AG20443 (cell line): ENCODE results near the gene SNPH.

ENCODE experiments used
- DNase-seq: peaks from one replicate; pipeline ENCODE4 v3.0.0; 2012; ENCODE audit warnings: low spot score, mixed read lengths

The SNPH gene

GRCh38 chr20:1287787-1288569, 21.9 kb downstream of the SNPH start:
- no peak for DNase-seq

DNA sequence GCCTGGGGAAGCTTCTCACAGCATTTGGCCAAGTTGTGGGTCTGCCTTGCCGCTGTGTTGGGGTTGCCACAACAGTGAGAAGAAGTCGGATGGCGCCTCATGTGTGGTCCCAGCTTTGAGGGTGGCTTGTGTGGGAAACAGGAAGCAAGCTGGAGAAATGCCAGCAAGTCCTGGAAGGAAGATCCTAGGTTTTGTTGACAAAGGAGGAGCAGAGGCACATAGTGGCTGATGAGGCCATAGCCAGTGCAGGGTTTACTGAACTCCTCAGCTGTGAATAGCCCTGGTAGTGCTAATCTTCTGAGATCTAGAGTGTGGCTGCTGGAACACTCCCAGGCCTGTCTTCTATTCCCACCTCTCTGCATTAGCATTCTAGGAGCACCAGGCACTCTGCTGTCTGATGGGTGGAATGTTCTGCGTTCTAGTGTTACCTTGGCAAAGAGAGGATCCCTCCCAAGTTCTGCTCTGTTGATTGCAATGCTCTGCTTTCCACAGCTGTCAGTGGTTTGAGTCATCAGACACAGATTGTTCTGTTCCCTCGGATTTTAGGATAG, 25.2 kb downstream of the SNPH start:
- no peak for DNase-seq

DNA sequence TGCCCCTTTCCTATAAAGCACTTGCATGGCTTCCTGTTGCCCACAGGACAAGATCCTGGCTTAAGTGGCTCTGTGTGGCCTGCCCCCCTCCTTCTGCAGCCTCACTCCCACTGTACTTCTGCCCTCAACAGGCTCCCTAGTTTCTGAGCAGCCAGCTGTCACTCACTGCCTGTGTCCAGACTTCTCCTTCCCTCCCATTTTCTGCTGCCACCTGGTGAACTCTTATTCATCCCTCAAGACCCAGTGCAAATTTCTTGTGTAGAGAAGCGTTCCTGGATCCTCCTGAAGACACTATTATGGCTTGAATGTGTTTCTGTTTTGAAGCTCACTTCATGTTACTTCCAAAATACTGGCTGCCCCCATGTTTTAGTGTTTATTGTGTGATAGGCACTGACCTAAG, 26.5 kb downstream of the SNPH start:
- DNase-seq, result no peak

DNA sequence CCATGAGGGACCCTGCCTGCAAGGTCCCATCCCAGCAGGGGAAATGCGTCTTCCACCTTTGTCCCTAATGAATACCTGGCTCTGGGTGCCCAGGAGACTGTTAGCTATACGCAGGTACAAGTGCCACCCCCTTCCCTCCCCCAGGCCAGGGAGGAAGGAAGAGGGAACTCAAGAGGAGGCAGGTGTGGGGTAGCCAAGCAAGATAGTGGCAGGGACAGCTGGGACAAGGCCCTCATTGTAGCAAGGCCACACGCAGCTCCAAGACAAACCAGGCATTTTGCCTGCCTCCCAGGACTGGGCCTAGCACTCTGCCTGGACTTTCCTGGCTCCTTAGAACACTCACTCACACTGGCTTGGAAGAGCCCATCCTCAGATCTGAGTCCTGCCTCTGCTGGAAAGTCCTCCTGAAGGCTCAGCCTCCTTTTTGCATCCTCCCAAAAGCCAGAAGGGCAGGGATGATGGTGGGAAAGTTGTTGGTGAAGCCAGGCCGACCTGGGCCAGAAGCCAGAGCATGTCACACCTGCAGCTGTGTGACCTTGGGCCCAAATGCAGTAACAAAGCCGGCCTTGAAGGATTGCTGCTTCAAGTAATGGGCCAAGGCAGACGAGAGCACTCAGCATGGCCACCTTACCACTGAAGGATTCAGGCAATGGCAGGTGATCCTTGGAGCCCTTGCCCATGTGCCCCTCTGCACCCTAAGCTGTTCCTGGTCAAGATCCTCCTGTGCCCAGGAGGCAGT, 27.7 kb downstream of the SNPH start:
- DNase-seq, result no peak

DNA sequence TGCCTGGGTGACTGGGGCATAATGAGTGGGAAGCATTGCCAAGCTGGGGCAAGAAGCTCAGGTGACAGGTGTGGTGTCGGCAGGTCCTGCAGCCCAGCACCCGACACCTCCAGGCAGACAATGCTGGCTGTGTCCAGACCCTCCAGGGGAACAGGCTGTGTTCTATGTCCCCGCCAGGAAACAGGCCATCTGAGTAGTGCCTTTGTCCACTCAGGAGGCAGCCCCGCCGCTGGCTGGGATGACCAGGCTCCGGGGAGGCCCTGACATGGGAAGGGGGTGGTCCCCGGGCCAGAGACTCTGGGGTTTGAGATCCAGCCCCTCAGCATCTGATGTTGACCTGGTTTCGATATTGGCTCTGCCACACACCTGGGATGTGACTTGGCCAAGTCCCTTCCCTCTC, 28.4 kb downstream of the SNPH start:
- DNase-seq, result no peak

DNA sequence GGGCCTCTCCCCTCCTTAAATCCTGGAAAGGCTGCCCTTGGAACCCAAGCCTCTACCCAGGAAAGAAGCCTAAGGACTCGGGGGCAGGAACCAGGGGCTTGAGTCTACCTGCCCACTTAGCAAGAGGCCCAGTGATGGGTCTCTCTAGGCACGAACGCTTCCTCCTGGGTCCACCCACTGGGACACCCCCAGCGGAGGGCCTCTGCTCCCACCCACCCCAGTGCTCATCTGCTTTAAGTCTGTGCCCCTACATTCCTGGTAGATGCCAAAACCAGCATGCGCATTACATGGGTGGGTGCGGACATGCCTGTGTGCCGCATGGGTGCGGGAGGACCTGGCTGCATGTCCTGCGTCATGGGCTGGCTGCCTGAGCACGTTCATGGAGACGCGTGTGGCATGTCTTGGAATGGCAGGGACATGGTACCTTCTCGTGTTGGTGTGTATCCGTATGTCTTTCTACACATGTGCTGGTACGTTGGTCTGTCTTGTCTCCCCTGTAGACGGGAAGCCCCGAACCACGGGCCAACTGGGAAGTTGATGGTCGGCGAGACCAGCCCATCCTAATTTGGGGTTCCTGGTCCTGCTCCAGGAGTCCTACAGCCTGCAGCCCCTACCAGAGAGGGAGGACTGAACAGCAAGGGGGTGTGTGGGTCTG, 29.3 kb downstream of the SNPH start:
- no peak for DNase-seq

- DNase-seq, result no peak
Observed at GRCh38 chr20:1296117-1296610, 30.1 kb downstream of the SNPH start.

GRCh38 chr20:1296922-1297321, 30.8 kb downstream of the SNPH start:
- no peak for DNase-seq

DNA sequence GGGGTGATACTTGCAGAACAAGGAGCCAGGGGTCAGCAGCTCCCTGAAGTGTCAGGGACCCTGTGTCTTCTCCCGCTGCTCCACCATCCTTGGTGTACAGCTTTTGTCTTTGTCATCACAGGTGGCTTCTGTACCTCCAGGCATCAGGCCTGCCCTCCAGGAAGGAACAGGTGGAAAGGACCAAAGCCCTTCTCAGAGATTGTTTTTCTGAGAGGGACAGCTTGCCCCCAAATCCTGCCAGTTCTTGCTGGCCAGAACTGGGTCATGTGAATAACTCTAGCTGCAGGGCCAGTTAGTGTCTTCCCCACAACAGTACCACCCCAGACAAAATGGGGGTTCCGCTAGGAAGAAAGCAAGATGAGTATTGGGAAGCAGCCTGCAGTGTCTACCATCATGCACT, 31.4 kb downstream of the SNPH start:
- DNase-seq, result no peak

DNA sequence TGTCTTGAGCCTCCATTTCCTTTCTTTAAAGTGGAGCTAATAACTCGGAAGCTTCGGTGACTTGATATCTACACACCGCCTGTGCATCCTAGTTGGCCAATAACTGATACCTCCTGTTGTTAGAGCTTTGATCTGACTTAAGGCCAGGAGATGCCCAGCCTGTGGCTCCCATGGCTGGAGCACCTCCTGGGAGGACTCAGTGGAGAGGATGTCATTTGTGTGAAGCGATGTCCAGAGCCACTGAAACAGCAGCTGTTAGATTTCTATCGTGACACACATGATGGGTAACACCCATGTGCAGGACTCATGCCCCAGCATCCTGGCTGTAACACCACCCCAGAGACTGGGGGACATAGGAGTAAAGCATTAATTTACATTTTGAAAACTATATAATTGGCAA, 32.1 kb downstream of the SNPH start:
- no peak for DNase-seq

DNA sequence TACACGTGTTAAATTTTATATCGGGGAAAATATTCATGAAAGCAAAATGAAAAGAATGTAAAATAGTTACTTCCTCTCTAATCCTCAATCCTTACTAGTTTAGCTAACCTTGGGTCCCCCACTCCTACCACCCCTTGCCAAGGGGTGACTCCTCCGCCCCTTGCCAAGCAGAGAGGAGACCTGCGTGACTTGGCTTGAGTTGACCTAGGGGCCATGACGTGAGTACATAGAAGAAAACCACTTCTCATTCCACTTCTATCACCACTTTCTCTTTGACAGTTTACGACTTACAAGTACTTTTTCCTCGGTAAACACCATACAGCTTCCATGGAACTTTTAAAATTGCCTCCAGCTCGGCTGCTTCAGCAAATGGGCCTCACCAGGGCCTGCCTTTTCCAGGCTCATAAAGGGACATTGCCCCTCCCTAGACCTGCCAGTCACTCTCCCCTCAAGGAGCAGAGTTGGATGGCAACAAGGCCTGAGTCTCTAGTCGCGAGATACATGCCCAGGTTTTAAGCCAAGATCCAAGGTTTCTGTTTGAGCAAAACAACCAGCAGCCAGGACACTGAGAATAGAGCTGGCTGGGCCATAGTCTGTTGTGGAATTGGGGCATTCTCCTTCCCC, 32.9 kb downstream of the SNPH start:
- no peak for DNase-seq

GRCh38 chr20:1299522-1299921, 33.4 kb downstream of the SNPH start:
- DNase-seq, result no peak

- no peak for DNase-seq
Observed at GRCh38 chr20:1300083-1300840, 34.2 kb downstream of the SNPH start.

DNA sequence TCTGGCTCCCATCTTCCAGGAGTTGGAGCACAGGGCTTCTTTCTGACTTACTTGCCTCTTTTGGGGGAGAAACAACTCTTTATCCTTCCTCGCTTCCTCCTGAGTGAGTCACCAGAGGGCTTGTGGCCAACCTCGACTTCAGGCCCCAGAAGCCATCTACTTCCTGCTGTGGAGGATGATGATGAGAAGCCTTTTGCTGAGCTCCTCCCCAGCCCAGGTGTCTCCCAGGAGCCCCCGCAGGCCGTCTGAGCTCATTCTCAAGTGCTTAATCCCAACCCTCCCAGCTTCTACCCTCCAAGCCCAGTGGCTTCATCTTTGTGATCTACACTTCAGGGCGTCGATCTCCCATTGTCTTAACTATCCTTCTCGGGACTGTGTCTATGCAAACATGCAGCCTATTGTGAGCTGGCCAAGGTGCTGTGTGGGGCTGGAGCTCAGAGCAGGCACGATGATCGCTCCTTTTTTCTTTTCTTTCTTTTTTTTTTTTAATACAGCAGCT, 35.0 kb downstream of the SNPH start:
- peak; percentile 71 for DNase-seq

DNA sequence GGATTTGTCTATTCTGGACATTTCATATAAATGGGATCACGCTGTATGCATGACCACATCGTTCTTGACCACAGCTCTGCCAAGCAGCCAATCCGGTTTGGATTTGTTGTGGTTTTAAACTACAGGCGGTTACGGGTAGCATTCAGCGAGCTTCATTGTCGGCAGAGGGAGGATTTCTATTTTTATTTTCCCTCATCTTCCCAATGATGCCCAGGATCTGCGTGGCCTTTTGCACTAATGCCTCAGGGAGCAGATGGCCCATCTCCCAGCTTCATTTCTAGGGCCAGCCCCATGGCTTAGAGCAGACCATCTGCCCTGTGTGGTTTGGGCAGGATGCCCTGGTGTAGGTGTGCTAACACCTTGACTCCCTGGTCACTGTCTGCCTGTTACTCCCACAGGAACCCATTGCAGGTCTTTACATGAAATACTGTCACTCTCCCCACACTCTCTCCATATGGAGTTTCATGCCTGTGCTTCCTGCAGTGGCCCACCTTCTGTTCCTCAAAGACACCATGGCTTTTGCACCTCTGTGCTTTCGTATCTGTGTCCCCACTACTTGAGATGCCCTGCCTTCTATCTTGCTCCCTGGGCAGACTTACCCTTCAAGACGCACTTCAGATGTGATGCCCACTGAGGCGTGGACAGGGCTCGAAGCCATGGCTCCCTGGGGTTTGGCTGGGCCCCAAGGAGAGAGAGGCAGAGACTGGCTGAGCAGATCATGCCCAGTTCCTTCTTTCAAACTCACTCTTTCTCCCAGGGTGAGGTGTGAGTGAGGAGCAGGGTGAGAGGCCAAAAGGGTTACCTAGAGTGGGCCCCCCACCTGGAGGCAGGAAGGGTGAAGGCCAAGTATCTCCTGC, 36.8 kb downstream of the SNPH start:
- DNase-seq, result no peak

DNA sequence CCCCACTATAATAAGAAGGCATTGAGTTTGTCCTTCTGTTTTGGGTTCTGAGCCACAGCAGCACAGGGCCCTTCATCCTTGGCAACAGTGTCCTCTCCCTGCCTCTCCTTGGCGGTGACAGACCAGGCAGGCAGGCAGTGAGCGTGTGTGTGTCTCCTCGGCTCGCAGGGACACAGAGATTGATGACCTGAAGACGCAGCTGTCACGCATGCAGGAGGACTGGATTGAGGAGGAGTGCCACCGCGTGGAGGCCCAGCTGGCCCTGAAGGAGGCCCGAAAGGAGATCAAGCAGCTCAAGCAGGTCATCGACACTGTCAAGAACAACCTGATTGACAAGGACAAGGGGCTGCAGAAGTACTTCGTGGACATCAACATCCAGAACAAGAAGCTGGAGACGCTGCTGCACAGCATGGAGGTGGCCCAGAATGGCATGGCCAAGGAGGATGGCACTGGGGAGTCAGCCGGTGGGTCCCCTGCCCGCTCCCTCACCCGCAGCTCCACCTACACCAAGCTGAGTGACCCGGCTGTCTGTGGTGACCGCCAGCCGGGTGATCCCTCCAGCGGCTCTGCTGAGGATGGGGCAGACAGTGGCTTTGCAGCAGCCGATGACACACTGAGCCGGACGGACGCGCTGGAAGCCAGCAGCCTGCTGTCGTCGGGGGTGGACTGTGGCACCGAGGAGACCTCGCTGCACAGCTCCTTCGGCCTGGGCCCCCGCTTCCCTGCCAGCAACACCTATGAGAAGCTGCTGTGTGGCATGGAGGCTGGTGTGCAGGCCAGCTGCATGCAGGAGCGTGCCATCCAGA, 38.8 kb downstream of the SNPH start:
- DNase-seq, result no peak

DNA sequence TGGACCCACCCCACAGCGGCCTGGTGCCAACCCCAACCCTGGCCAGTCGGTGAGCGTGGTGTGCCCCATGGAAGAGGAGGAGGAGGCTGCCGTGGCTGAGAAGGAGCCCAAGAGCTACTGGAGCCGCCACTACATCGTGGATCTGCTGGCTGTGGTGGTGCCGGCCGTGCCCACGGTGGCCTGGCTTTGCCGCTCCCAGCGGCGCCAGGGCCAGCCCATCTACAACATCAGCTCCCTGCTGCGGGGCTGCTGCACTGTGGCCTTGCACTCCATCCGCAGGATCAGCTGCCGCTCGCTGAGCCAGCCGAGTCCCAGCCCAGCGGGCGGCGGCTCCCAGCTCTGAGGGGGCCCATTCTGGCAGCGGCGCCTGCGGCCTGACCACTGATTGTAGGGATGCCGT, 39.6 kb downstream of the SNPH start:
- no peak for DNase-seq

DNA sequence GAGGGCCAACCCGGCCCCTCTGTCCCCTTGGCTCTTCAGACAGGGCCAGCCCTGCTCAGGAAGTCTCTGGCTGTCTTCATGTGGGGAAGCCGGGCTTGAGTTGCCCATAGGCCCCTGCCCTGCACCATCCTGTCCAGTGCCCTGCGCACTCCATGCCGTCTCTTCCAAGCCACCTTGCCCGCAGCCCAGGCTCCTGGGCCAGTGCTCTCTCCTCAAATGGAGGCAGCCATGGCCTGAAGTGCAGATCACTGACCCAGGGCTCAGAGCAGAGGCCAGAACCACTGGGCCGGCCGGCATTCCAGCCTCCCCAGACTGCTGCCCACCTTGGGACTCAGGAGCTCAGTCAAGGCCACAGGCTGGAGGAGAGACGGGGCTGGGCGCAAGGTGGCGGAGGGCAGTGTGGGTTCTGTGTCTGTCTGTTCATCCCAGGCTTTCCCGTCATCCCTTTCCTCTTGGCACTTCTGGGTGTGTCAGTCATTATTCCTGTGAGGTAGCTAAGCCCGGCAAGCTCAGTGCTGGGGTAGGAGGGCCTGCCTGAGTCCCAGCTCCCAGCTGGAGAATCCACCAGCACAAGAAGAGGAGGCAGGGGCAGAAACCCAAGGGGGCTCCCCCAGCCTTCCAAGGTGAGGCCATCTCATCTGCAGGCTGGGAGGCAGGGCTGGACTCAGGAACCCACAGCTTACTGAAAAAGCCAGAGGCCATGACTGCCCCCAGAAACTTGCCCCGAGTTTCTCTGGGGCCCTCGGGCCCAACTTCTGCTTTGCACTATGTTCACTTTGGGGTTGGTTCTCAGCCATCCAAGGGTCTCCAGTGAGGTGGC, 40.4 kb downstream of the SNPH start:
- DNase-seq, result no peak

DNA sequence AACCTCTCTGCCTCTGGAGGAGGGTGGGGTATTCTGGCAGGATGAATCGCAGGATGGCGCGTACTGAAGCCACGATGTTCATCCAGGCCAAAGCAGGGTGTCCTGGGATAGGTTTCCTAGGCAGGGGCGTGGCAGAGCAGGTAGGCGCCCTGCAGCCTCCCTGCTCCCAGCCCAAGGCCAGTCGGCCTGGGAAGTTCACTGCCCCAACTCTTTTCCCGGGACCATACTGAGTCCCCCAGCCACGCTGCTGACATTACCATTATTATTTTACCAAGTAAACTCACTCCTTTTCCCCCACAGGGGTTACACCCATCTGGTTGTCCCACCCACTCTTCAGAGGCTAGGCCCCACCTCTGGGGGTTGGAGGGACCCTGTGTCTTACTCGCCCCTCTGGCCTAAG, 41.1 kb downstream of the SNPH start:
- no peak for DNase-seq
